ENCODE measurements around the gene SAMHD1. TPM values are rescaled to one million over a fixed set of nuclear protein-coding genes. Genes with fewer than 3 reads are reported as not detected.

SAMHD1 gene
- total RNA-seq, 4 donors from 2014 or later, result 76.8 to 172 (median 104) TPM

DNA sequence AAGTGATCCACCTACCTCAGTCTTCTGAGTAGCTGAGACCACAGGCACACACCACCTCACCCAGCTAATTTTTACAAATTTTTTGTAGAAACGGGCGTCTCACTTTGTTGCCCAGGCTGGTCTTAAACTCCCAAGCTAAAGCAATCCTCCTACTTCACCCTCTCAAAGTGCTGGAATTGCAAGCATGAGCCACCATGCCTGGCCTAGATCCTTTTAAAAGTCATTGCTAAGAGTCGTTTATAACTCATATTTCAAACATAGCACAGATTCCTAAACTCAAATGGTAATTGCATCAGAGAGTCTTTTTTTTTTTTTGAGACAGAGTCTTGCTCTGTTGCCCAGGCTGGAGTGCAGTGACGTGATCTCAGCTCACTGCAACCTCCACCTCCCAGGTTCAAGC, 7.7 kb upstream of the SAMHD1 start:
- Histone ChIP-seq H3K4me1 (no peaks in the 10 kb centered on the region), H3K36me3 (no peaks in the 10 kb centered on the region), H3K9me3 (no peaks in the 10 kb centered on the region), H3K4me3 (no peak overlapping the region), H3K27ac (no peak overlapping the region), H3K27me3 (no peaks in the 10 kb centered on the region)
- intact Hi-C loops (cut with DNase I; ENCODE audit: low total_unique reads), result no loop called here
- no peak for TF ChIP-seq CTCF (IDR thresholded peaks at IDR 0.05)
- DNase-seq, result no peak

DNA sequence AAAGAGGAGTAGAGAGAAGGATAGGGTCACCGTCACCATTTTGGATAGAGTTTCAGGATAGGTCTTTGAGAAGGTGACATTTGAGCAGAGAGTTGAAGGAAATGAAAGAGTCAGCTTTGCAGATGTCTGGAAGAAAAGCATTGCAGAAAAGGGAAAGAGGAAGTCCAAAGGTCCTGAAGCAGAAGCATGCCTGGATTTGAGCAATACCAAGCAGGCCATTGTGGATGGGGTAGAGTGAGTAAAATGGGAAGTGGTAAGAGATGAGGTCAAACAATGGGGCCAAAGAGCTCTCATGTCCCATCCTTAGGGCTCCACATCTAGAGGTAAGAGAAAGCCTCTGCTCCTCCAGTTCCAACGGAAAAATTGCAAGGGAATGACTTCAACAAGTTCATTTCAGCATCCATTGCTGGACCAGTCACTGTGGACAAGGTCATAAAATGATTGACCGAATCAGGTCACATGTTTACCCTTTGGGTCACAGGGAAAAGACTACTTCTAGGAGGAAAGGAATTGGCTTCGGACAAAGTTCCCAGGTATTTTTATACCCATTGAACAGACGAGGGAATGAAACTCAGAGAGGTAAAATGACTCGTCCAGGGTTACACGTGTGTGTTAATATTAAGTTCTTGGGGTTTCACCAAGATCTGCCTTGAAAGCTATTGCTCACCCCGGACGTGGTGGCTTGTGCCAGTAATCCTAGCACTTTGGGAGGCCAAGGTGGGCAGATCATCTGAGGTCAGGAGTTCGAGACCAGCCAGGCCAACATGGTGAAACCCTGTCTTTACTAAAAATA, 6.6 kb upstream of the SAMHD1 start:
- Histone ChIP-seq H3K27me3 (no peaks in the 10 kb centered on the region), H3K36me3 (no peaks in the 10 kb centered on the region), H3K4me1 (no peaks in the 10 kb centered on the region), H3K4me3 (no peak overlapping the region), H3K27ac (no peak overlapping the region), H3K9me3 (no peaks in the 10 kb centered on the region)
- no peak for DNase-seq
- TF ChIP-seq CTCF (IDR thresholded peaks at IDR 0.05) (no peak), POLR2A (IDR thresholded peaks at IDR 0.05) (no peak)
- intact Hi-C loops (cut with DNase I; ENCODE audit: low total_unique reads), result no loop called here

- H3K27me3 ChIP-seq, result no peaks in the 10 kb centered on the region
- H3K9me3 ChIP-seq, result no peaks in the 10 kb centered on the region
- no peak for DNase-seq
- no peaks in the 10 kb centered on the region for H3K36me3 ChIP-seq
- intact Hi-C loops (cut with DNase I; ENCODE audit: low total_unique reads), result no loop called here
- TF ChIP-seq CTCF (IDR thresholded peaks at IDR 0.05), result no peak
- TF ChIP-seq POLR2A (IDR thresholded peaks at IDR 0.05), result no peak
- H3K27ac ChIP-seq, result no peak overlapping the region
- no peaks in the 10 kb centered on the region for H3K4me1 ChIP-seq
- no peak overlapping the region for H3K4me3 ChIP-seq
Measured at GRCh38 chr20:36956674-36957073, 5.2 kb upstream of the SAMHD1 start.

DNA sequence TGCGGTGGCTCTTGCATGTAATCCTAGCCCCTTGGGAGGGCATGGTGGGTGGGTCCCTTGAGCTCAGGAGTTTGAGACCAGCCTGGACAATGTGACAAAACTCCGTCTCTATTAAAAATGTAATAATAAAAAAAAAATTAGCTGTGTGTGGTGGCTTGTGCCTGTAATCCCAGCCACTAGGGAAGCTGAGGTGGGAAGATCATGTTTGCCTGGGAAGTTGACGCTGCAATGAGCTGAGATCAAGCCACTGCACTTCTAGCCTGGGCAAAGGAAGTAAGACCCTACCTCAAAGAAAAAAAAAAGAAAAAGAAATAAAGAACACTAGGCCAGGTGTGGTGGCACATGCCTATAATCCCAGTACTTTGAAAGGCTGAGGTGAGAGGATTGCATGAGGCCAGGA, 4.5 kb upstream of the SAMHD1 start:
- no peak for DNase-seq

More for the DNA sequence above, 4.5 kb upstream of the SAMHD1 start:
- Histone ChIP-seq H3K4me1 (no peaks in the 10 kb centered on the region), H3K36me3 (no peaks in the 10 kb centered on the region), H3K27ac (no peak overlapping the region), H3K9me3 (no peaks in the 10 kb centered on the region), H3K27me3 (no peaks in the 10 kb centered on the region), H3K4me3 (no peak overlapping the region)
- TF ChIP-seq CTCF (IDR thresholded peaks at IDR 0.05), result no peak
- TF ChIP-seq POLR2A (IDR thresholded peaks at IDR 0.05), result no peak
- intact Hi-C loops (cut with DNase I; ENCODE audit: low total_unique reads), result no loop called here

All from uterus (tissue), 4 donors.